ENCODE results near the gene MEGF11.

DNA sequence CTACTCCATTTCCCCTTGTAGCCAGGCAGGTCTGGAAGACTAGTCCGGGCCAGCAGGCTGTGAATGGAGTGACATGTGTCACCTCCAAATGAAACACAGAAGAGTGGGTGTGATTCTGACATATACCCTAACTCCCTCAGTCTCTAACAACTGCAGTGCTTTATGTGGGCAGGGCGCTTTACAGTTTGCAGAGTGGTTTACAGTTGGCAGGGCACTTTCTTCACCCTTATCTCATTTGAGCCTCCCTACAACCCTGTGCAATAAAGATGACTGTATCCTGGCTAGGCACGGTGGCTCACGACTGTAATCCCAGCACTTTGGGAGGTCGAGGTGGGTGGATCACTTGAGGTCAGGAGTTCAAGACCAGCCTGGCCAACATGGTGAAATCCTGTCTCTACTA is 208.0 kb downstream of the MEGF11 start:
- TF ChIP-seq, protein P1, sequence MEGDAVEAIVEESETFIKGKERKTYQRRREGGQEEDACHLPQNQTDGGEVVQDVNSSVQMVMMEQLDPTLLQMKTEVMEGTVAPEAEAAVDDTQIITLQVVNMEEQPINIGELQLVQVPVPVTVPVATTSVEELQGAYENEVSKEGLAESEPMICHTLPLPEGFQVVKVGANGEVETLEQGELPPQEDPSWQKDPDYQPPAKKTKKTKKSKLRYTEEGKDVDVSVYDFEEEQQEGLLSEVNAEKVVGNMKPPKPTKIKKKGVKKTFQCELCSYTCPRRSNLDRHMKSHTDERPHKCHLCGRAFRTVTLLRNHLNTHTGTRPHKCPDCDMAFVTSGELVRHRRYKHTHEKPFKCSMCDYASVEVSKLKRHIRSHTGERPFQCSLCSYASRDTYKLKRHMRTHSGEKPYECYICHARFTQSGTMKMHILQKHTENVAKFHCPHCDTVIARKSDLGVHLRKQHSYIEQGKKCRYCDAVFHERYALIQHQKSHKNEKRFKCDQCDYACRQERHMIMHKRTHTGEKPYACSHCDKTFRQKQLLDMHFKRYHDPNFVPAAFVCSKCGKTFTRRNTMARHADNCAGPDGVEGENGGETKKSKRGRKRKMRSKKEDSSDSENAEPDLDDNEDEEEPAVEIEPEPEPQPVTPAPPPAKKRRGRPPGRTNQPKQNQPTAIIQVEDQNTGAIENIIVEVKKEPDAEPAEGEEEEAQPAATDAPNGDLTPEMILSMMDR (conservative IDR thresholded peaks at IDR 0.05; ENCODE audit: low read length) = no peak
- no peak for TF ChIP-seq EZH2phosphoT487 (IDR thresholded peaks at IDR 0.05; ENCODE audit: borderline replicate concordance, low read depth, low read length)
